SK-N-MC (cell line): Measurements from ENCODE around the gene OR2A42.
"Not testable (repeated sequence)": the region's sequence is repeated elsewhere in the genome, so short reads cannot be mapped to it uniquely, and the experiment has no call there.

ENCODE experiments used
- EZH2 ChIP-seq: fragments of 200-600 bp; sonication (generic); IDR thresholded peaks from one replicate; pipeline ENCODE4 v1.6.1; 2017; ENCODE audit warnings: antibody characterized with exemption
- POLR2AphosphoS5 ChIP-seq: IDR thresholded peaks from 2 replicates; pipeline ENCODE4 v1.6.1; 2012; ENCODE audit warnings: mild to moderate bottlenecking, low read depth, low read length, borderline replicate concordance

- not testable (repeated sequence) for TF ChIP-seq POLR2AphosphoS5, EZH2
These were observed 45.6 kb downstream of the OR2A42 start for GRCh38 chr7:144193782-144194181.
